ENCODE results near the gene GET4.

The GET4 gene

GRCh38 chr7:898855-899681, 22.7 kb downstream of the GET4 start:
- H3K4me3 ChIP-seq (ENCODE audit: low read length), result no peak overlapping the region
- no peak overlapping the region for H3K27ac ChIP-seq (ENCODE audit: low read length)
- no peaks in the 10 kb centered on the region for H3K4me1 ChIP-seq (ENCODE audit: low read length)
- H3K4me2 ChIP-seq (ENCODE audit: low read depth, low read length), result no peak overlapping the region
- no peak for DNase-seq
- TF ChIP-seq EZH2phosphoT487 (IDR thresholded peaks at IDR 0.05; ENCODE audit: low read length), result no peak
- no peak for TF ChIP-seq EZH2 (optimal IDR thresholded peaks at IDR 0.05; ENCODE audit: low read depth, low read length)
- TF ChIP-seq, protein P1, sequence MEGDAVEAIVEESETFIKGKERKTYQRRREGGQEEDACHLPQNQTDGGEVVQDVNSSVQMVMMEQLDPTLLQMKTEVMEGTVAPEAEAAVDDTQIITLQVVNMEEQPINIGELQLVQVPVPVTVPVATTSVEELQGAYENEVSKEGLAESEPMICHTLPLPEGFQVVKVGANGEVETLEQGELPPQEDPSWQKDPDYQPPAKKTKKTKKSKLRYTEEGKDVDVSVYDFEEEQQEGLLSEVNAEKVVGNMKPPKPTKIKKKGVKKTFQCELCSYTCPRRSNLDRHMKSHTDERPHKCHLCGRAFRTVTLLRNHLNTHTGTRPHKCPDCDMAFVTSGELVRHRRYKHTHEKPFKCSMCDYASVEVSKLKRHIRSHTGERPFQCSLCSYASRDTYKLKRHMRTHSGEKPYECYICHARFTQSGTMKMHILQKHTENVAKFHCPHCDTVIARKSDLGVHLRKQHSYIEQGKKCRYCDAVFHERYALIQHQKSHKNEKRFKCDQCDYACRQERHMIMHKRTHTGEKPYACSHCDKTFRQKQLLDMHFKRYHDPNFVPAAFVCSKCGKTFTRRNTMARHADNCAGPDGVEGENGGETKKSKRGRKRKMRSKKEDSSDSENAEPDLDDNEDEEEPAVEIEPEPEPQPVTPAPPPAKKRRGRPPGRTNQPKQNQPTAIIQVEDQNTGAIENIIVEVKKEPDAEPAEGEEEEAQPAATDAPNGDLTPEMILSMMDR (IDR thresholded peaks at IDR 0.05; ENCODE audit: low read length), result no peak
- H4K20me1 ChIP-seq (ENCODE audit: insufficient read depth, low read length), result no peaks in the 10 kb centered on the region
- H2AFZ ChIP-seq (ENCODE audit: low read length), result no peak overlapping the region
- no peaks in the 10 kb centered on the region for H3K9me2 ChIP-seq (replicated peaks; ENCODE audit: insufficient read depth, low read length)
- no peaks in the 10 kb centered on the region for H3K79me2 ChIP-seq (ENCODE audit: low read length)
- H3K36me3 ChIP-seq (replicated peaks; ENCODE audit: insufficient read depth, low read length), result peaks cover 5% of the 10 kb centered on the region
- H3K9ac ChIP-seq (ENCODE audit: low read length), result no peak overlapping the region
- H3K9me3 ChIP-seq (replicated peaks; ENCODE audit: insufficient read depth, low read length), result no peaks in the 10 kb centered on the region
- H3F3A ChIP-seq (ENCODE audit: insufficient read depth, low read length), result no peaks in the 10 kb centered on the region
- no peaks in the 10 kb centered on the region for H3K27me3 ChIP-seq (replicated peaks; ENCODE audit: insufficient read depth, low read length)

- no peaks in the 10 kb centered on the region for H3F3A ChIP-seq (ENCODE audit: insufficient read depth, low read length)
- no peak for DNase-seq
- no peak for TF ChIP-seq EZH2 (optimal IDR thresholded peaks at IDR 0.05; ENCODE audit: low read depth, low read length)
- TF ChIP-seq, protein P1 (IDR thresholded peaks at IDR 0.05; ENCODE audit: low read length), result no peak
- no peak for TF ChIP-seq EZH2phosphoT487 (IDR thresholded peaks at IDR 0.05; ENCODE audit: low read length)
- H3K4me1 ChIP-seq (ENCODE audit: low read length), result no peaks in the 10 kb centered on the region
- H3K27me3 ChIP-seq (replicated peaks; ENCODE audit: insufficient read depth, low read length), result no peaks in the 10 kb centered on the region
- H3K4me2 ChIP-seq (ENCODE audit: low read depth, low read length), result no peak overlapping the region
- no peaks in the 10 kb centered on the region for H4K20me1 ChIP-seq (ENCODE audit: insufficient read depth, low read length)
- H2AFZ ChIP-seq (ENCODE audit: low read length), result no peak overlapping the region
- H3K27ac ChIP-seq (ENCODE audit: low read length), result no peak overlapping the region
- H3K9ac ChIP-seq (ENCODE audit: low read length), result no peak overlapping the region
- no peak overlapping the region for H3K4me3 ChIP-seq (ENCODE audit: low read length)
- H3K36me3 ChIP-seq (replicated peaks; ENCODE audit: insufficient read depth, low read length), result peaks cover 4% of the 10 kb centered on the region
- H3K9me3 ChIP-seq (replicated peaks; ENCODE audit: insufficient read depth, low read length), result no peaks in the 10 kb centered on the region
- H3K79me2 ChIP-seq (ENCODE audit: low read length), result no peaks in the 10 kb centered on the region
- H3K9me2 ChIP-seq (replicated peaks; ENCODE audit: insufficient read depth, low read length), result no peaks in the 10 kb centered on the region
Observed at GRCh38 chr7:899806-900205, 23.5 kb downstream of the GET4 start.

- H3F3A ChIP-seq (ENCODE audit: insufficient read depth, low read length), result peaks cover 4% of the 10 kb centered on the region; the same call in 1 of the 2 replicates
- TF ChIP-seq EZH2phosphoT487 (IDR thresholded peaks at IDR 0.05; ENCODE audit: low read length) (no peak), EZH2 (optimal IDR thresholded peaks at IDR 0.05; ENCODE audit: low read depth, low read length) (no peak)
- TF ChIP-seq, protein P1 (IDR thresholded peaks at IDR 0.05; ENCODE audit: low read length), result no peak
- no peak for DNase-seq
- no peaks in the 10 kb centered on the region for H3K79me2 ChIP-seq (ENCODE audit: low read length)
- H3K9ac ChIP-seq (ENCODE audit: low read length), result no peak overlapping the region
- H3K9me3 ChIP-seq (replicated peaks; ENCODE audit: insufficient read depth, low read length), result no peaks in the 10 kb centered on the region
- no peak overlapping the region for H3K4me2 ChIP-seq (ENCODE audit: low read depth, low read length)
- no peaks in the 10 kb centered on the region for H3K9me2 ChIP-seq (replicated peaks; ENCODE audit: insufficient read depth, low read length)
- no peak overlapping the region for H2AFZ ChIP-seq (ENCODE audit: low read length)
- H3K27me3 ChIP-seq (replicated peaks; ENCODE audit: insufficient read depth, low read length), result no peaks in the 10 kb centered on the region
- peaks cover 4% of the 10 kb centered on the region for H3K36me3 ChIP-seq (replicated peaks; ENCODE audit: insufficient read depth, low read length)
- no peaks in the 10 kb centered on the region for H4K20me1 ChIP-seq (ENCODE audit: insufficient read depth, low read length)
- H3K27ac ChIP-seq (ENCODE audit: low read length), result no peak overlapping the region
- H3K4me3 ChIP-seq (ENCODE audit: low read length), result no peak overlapping the region
- no peaks in the 10 kb centered on the region for H3K4me1 ChIP-seq (ENCODE audit: low read length)
Observed at GRCh38 chr7:900331-901040, 24.1 kb downstream of the GET4 start.
